Neural cell (in vitro differentiated cells): ENCODE data around the gene GPR78. TPM values are rescaled to one million over a fixed set of nuclear protein-coding genes. Genes with fewer than 3 reads are reported as not detected.

ENCODE experiments used
- H2AFZ ChIP-seq: fragments of 200-600, 300-800 bp; sonication (generic), shearing (Covaris generic); 2 replicates; pipeline ENCODE4 v1.6.0; 2014; ENCODE audit warnings: low read depth, mild to moderate bottlenecking, antibody characterized with exemption, low read length, moderate library complexity
- H3F3A ChIP-seq: fragments of 200-600 bp; shearing (Covaris generic); 2 replicates; pipeline ENCODE4 v1.6.1; 2016; ENCODE audit warnings: mild to moderate bottlenecking, moderate library complexity, mixed read lengths, antibody characterized with exemption, low read length; ENCODE audit not compliant: insufficient read depth, poor library complexity, severe bottlenecking
- H3K27ac ChIP-seq: fragments of 200-600, 300-800 bp; sonication (generic), shearing (Covaris generic); 2 replicates; pipeline ENCODE4 v1.5.1; 2014; ENCODE audit warnings: mild to moderate bottlenecking, low read length, moderate library complexity
- H3K27me3 ChIP-seq: fragments of 300-800, 200-600 bp; sonication (generic), shearing (Covaris generic); 2 replicates; pipeline ENCODE4 v1.6.0; 2014; ENCODE audit warnings: mild to moderate bottlenecking, low read depth, low read length, moderate library complexity; ENCODE audit not compliant: insufficient read depth
- H3K36me3 ChIP-seq: fragments of 300-800, 200-600 bp; sonication (generic), shearing (Covaris generic); 2 replicates; pipeline ENCODE4 v1.5.1; 2014; ENCODE audit warnings: mild to moderate bottlenecking, antibody characterized with exemption, low read length, moderate library complexity; ENCODE audit not compliant: insufficient read depth
- H3K4me2 ChIP-seq: fragments of 300-800, 200-600 bp; sonication (generic), shearing (Covaris generic); 2 replicates; pipeline ENCODE4 v1.6.0; 2014; ENCODE audit warnings: mild to moderate bottlenecking, low read length
- H3K4me3 ChIP-seq: fragments of 300-800, 200-600 bp; sonication (generic), shearing (Covaris generic); 2 replicates; pipeline ENCODE4 v1.5.1; 2014; ENCODE audit warnings: mild to moderate bottlenecking, low read length, moderate library complexity
- H3K79me2 ChIP-seq: fragments of 200-600 bp; shearing (Covaris generic); replicated peaks from 2 replicates; pipeline ENCODE4 v1.6.0; 2014; ENCODE audit warnings: mild to moderate bottlenecking, low read length, moderate library complexity; ENCODE audit not compliant: insufficient read depth
- H3K9ac ChIP-seq: fragments of 300-800, 200-600 bp; sonication (generic), shearing (Covaris generic); 2 replicates; pipeline ENCODE4 v1.6.1; 2016; ENCODE audit warnings: mild to moderate bottlenecking, low read length, mixed read lengths
- H3K9me2 ChIP-seq: fragments of 200-600 bp; shearing (Covaris generic); 2 replicates; pipeline ENCODE4 v1.6.1; 2016; ENCODE audit warnings: mild to moderate bottlenecking, low read length, mixed read lengths; ENCODE audit not compliant: insufficient read depth
- H3K9me3 ChIP-seq: fragments of 200-600, 300-800 bp; sonication (generic), shearing (Covaris generic); 2 replicates; pipeline ENCODE4 v1.6.1; 2016; ENCODE audit warnings: mild to moderate bottlenecking, mixed run types, low read length, moderate library complexity, mixed read lengths
- H4K20me1 ChIP-seq: fragments of 200-600 bp; shearing (Covaris generic); 2 replicates; pipeline ENCODE4 v1.6.1; 2016; ENCODE audit warnings: mild to moderate bottlenecking, mixed run types; ENCODE audit not compliant: insufficient read depth
- EP300 ChIP-seq: fragments of 450-650 bp; conservative IDR thresholded peaks from 2 replicates; pipeline ENCODE4 v1.6.1; 2014; ENCODE audit warnings: antibody characterized with exemption, mild to moderate bottlenecking, moderate library complexity; ENCODE audit not compliant: poor library complexity, severe bottlenecking
- EZH2 ChIP-seq: fragments of 200-600, 300-800 bp; shearing (Covaris generic), sonication (generic); IDR thresholded peaks from 2 replicates; pipeline ENCODE4 v1.6.1; 2014; ENCODE audit warnings: antibody characterized with exemption, low read length, borderline replicate concordance, mild to moderate bottlenecking; ENCODE audit not compliant: insufficient read depth, poor library complexity, severe bottlenecking
- MXI1 ChIP-seq: fragments of 450-650 bp; conservative IDR thresholded peaks from 2 replicates; pipeline ENCODE4 v1.6.1; 2014; ENCODE audit warnings: antibody characterized with exemption, mild to moderate bottlenecking; ENCODE audit not compliant: poor library complexity, severe bottlenecking
- POLR2AphosphoS5 ChIP-seq: IDR thresholded peaks from 2 replicates; pipeline ENCODE4 v1.6.1; 2012
- RAD21 ChIP-seq: fragments of 450-650 bp; conservative IDR thresholded peaks from 2 replicates; pipeline ENCODE4 v1.6.1; 2014; ENCODE audit warnings: antibody characterized with exemption, mild to moderate bottlenecking, moderate library complexity
- REST ChIP-seq: IDR thresholded peaks from 2 replicates; pipeline ENCODE4 v1.6.1; 2012; ENCODE audit warnings: borderline replicate concordance
- SMC3 ChIP-seq: fragments of 450-650 bp; conservative IDR thresholded peaks from 2 replicates; pipeline ENCODE4 v1.6.1; 2014; ENCODE audit warnings: antibody characterized with exemption, mild to moderate bottlenecking, moderate library complexity; ENCODE audit not compliant: poor library complexity
- TAF1 ChIP-seq: IDR thresholded peaks from 2 replicates; pipeline ENCODE4 v1.6.1; 2012; ENCODE audit warnings: low read depth
- polyA plus RNA-seq: library from polyadenylated mRNA; depleted of rRNA; stranded (reverse); fragments of >200 nt; gene quantifications from 2 replicates; pipeline ENCODE4 v1.2.3, GENCODE V29; 2014
- TF ChIP-seq, protein P1 (sequence below): fragments of 450-650 bp; IDR thresholded peaks from 2 replicates; pipeline ENCODE4 v1.5.1; 2014; ENCODE audit warnings: antibody characterized with exemption, mild to moderate bottlenecking, moderate library complexity; ENCODE audit not compliant: poor library complexity, severe bottlenecking

GPR78 gene
- polyA plus RNA-seq, 1 donor from 2014 or later: not detected

GRCh38 chr4:8577046-8577445 lies 3.1 kb upstream of the GPR78 start:
- Histone ChIP-seq H3F3A (no peaks in the 10 kb centered on the region), H3K27ac (no peak overlapping the region), H3K36me3 (no peaks in the 10 kb centered on the region), H3K27me3 (peaks cover 43% of the 10 kb centered on the region), H2AFZ (no peak overlapping the region), H3K9me3 (no peaks in the 10 kb centered on the region), H3K79me2 (no peaks in the 10 kb centered on the region), H3K4me3 (no peak overlapping the region), H3K9me2 (no peaks in the 10 kb centered on the region), H3K9ac (no peak overlapping the region), H4K20me1 (no peaks in the 10 kb centered on the region), H3K4me2 (no peak overlapping the region)
- TF ChIP-seq EP300 (no peak), RAD21 (no peak), TAF1 (no peak), MXI1 (no peak), SMC3 (no peak), EZH2 (no peak), REST (no peak), POLR2AphosphoS5 (no peak)
- TF ChIP-seq, protein P1, sequence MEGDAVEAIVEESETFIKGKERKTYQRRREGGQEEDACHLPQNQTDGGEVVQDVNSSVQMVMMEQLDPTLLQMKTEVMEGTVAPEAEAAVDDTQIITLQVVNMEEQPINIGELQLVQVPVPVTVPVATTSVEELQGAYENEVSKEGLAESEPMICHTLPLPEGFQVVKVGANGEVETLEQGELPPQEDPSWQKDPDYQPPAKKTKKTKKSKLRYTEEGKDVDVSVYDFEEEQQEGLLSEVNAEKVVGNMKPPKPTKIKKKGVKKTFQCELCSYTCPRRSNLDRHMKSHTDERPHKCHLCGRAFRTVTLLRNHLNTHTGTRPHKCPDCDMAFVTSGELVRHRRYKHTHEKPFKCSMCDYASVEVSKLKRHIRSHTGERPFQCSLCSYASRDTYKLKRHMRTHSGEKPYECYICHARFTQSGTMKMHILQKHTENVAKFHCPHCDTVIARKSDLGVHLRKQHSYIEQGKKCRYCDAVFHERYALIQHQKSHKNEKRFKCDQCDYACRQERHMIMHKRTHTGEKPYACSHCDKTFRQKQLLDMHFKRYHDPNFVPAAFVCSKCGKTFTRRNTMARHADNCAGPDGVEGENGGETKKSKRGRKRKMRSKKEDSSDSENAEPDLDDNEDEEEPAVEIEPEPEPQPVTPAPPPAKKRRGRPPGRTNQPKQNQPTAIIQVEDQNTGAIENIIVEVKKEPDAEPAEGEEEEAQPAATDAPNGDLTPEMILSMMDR: no peak

GRCh38 chr4:8577972-8578371 lies 2.2 kb upstream of the GPR78 start:
- Histone ChIP-seq H4K20me1 (no peaks in the 10 kb centered on the region), H3K4me3 (no peak overlapping the region), H3K9me2 (no peaks in the 10 kb centered on the region), H3K9me3 (no peaks in the 10 kb centered on the region), H3K36me3 (no peaks in the 10 kb centered on the region), H3F3A (no peaks in the 10 kb centered on the region), H3K4me2 (no peak overlapping the region), H2AFZ (no peak overlapping the region), H3K79me2 (no peaks in the 10 kb centered on the region), H3K9ac (no peak overlapping the region), H3K27me3 (peaks cover 50% of the 10 kb centered on the region), H3K27ac (no peak overlapping the region)
- TF ChIP-seq RAD21: no peak
- no peak for TF ChIP-seq EZH2
- TF ChIP-seq REST: no peak
- TF ChIP-seq TAF1: no peak
- no peak for TF ChIP-seq MXI1
- TF ChIP-seq EP300: no peak
- TF ChIP-seq POLR2AphosphoS5: no peak
- TF ChIP-seq SMC3: no peak
- TF ChIP-seq, protein P1: no peak
